Spleen (tissue), 7 donors: ENCODE data around the gene SLC9A8.

Experiments used
- CTCF ChIP-seq, 11 experiments: fragments of 200-600 bp in 7 of 11; fragments of 450-650 bp in 4 of 11; sonication (generic) in 4 of 11; IDR thresholded peaks in 8 of 11; conservative IDR thresholded peaks in 3 of 11; 1 replicate in 7 of 11; 2 replicates in 4 of 11; pipeline versions ENCODE4 v1.4.0 to v1.8.0; 2016 to 2021; ENCODE audit warnings: antibody characterized with exemption in 11 of 11, inconsistent platforms in 4 of 11, mild to moderate bottlenecking in 1 of 11
- POLR2A ChIP-seq, 3 donors: fragments of 450-650 bp; IDR thresholded peaks; one replicate each; pipeline ENCODE4 v1.5.1; 2017; ENCODE audit warnings: antibody characterized with exemption in 3 of 3, mild to moderate bottlenecking in 1 of 3
- POLR2AphosphoS5 ChIP-seq, 3 donors: sonication (generic); formaldehyde crosslinking; IDR thresholded peaks; one replicate each; pipeline ENCODE4 v1.5.1; 2017; ENCODE audit warnings: antibody characterized with exemption in 3 of 3
- donor health status: DM: no; HTN: no; CAD: no; lungs with moderate emphysema.
- donor health status: DM: no; HTN: no; CAD: no.
- donor health status: DM: no; HTN: no; CAD: no.

DNA sequence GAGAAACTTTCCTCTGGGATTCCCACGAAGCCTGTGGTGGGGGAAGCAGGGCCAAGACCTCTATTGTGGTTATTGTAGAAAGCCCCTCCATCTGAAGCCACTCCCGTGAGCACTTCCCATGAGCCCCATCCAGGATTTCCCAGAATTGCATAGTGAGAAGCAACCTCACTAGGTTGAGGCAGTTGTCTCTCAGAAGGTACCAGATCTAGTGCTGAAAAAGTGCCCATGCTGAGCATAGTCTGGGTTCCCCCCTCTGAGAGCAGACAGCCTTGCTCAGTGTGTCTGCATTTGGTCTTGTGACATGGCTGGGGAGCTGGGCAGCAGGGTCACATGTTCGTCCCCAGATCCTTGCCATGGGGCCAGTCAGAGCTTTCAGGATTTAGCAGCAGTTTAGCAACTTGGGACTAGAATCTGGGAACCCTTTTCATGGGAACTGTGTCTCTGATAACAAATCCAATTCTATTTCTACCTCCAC lies 38.6 kb downstream of the SLC9A8 start:
- TF ChIP-seq CTCF (IDR thresholded peaks at IDR 0.05 in 8 of 11, conservative IDR thresholded peaks at IDR 0.05 in 3 of 11) (no peak), POLR2AphosphoS5 (IDR thresholded peaks at IDR 0.05) (no peak), POLR2A (IDR thresholded peaks at IDR 0.05) (no peak)
